Measurements from ENCODE around the gene C20orf204.

GRCh38 chr20:64071341-64072332 is 35.7 kb downstream of the C20orf204 start:
- TF ChIP-seq, protein P1, sequence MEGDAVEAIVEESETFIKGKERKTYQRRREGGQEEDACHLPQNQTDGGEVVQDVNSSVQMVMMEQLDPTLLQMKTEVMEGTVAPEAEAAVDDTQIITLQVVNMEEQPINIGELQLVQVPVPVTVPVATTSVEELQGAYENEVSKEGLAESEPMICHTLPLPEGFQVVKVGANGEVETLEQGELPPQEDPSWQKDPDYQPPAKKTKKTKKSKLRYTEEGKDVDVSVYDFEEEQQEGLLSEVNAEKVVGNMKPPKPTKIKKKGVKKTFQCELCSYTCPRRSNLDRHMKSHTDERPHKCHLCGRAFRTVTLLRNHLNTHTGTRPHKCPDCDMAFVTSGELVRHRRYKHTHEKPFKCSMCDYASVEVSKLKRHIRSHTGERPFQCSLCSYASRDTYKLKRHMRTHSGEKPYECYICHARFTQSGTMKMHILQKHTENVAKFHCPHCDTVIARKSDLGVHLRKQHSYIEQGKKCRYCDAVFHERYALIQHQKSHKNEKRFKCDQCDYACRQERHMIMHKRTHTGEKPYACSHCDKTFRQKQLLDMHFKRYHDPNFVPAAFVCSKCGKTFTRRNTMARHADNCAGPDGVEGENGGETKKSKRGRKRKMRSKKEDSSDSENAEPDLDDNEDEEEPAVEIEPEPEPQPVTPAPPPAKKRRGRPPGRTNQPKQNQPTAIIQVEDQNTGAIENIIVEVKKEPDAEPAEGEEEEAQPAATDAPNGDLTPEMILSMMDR (IDR thresholded peaks at IDR 0.05): no peak
- TF ChIP-seq POLR2A (IDR thresholded peaks at IDR 0.05) (no peak), POLR2AphosphoS5 (IDR thresholded peaks at IDR 0.05) (no peak)

All from breast epithelium (tissue), 3 donors.